ENCODE measurements around the gene MAP1S.

MAP1S gene

DNA sequence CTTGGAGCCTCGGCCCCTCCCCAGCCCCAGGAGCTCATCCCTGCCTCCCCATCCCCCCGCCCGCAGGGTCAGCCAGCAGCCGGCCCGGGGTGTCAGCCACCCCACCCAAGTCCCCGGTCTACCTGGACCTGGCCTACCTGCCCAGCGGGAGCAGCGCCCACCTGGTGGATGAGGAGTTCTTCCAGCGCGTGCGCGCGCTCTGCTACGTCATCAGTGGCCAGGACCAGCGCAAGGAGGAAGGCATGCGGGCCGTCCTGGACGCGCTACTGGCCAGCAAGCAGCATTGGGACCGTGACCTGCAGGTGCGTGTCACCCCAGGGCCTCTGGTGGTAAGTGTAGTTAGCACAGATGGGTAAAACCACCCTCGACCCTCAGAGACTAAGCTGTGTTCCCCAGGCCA, 13.8 kb downstream of the MAP1S start:
- DNase-seq (ENCODE audit: extremely low spot score, insufficient read length, low read depth) (no peak), FAIRE-seq (no peak)

DNA sequence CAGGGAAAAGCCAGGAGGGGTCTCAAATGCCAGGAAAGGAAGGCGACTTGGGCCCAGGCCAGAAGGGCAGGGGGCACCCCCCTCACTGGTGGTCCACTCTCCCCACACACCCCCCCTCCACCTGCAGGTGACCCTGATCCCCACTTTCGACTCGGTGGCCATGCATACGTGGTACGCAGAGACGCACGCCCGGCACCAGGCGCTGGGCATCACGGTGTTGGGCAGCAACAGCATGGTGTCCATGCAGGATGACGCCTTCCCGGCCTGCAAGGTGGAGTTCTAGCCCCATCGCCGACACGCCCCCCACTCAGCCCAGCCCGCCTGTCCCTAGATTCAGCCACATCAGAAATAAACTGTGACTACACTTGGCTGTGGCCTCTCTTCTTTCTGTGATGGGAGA, 14.9 kb downstream of the MAP1S start:
- DNase-seq (ENCODE audit: extremely low spot score, insufficient read length, low read depth): no peak
- no peak for FAIRE-seq

DNA sequence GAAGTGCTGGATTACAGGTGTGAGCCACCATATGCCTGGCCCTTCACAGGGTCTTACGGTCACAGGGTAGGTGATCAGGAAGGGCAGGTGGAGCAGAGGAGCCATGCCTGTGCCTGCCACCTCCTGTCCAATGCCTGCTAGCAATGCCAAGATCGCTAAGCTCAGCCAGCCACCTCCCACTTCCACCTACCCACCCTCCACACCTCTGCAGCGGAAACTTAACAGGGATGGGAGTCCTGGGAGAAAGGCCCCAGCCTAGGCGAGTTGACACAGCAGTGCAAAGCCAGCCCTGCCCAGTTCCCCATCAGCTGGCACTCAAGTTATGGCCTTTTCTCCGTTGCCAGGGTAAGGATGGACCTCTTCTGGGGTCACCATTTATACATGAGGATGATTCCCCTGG, 16.1 kb downstream of the MAP1S start:
- no peak for FAIRE-seq
- no peak for DNase-seq (ENCODE audit: extremely low spot score, insufficient read length, low read depth)

DNA sequence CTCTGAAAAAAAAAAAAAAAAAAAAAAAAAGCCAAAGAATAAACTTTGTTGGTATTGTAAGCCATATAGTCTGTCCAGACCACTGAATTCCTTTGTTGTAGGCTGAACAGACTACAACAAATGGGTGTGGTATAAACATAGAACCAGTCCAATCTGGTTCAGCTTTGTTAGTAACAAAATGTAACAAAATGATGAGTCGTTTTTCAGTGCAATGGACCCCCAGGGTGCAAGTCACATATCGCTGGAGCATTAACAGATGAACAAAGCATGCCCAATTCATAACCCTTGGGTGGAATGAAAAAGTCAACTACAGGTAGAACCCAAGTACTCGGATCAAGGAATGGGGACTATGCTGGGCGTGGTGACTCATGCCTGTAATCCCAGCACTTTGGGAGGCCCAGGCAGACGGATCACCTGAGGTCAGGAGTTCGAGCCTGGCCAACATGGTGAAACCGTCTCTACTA, 18.4 kb downstream of the MAP1S start:
- DNase-seq (ENCODE audit: extremely low spot score, insufficient read length, low read depth) (no peak), FAIRE-seq (no peak)

DNA sequence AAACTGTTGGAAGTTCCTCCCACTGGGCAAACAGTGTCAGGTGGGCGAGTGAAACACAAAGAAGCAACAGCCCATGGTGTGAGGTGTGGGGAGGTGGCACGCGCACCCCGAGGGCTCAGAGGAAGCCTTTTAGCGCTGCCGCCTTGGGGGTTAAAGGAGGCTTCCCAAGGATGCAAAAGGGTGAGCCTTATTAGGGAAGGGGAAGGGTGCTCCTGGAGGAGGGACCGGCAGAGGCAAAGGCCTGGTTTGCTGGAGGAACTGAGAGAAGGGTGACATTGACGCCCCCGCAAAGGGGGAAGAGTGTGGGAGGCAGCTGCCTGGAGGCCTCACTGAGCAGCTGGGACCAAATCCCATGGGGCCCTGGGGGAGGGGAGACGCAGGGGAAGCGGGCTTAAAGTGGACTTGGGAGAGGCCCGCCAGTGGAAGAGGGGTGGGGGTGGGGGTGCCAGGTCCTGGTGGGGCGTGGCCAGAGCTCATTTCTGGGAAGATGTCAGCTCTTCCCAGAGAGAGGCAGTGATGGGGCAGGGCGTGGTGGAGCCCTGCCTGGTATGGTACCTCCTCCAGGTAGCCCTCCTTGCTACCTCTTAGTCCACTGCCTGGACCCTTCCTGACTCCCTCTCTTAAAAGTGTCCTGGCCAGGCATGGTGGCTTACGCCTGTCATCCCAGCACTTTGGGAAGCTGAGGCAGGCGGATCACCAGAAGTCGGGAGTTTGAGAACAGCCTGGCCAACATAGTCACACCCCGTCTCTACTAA, 20.0 kb downstream of the MAP1S start:
- FAIRE-seq (peak; percentile 91), DNase-seq (ENCODE audit: extremely low spot score, insufficient read length, low read depth) (no peak)

DNA sequence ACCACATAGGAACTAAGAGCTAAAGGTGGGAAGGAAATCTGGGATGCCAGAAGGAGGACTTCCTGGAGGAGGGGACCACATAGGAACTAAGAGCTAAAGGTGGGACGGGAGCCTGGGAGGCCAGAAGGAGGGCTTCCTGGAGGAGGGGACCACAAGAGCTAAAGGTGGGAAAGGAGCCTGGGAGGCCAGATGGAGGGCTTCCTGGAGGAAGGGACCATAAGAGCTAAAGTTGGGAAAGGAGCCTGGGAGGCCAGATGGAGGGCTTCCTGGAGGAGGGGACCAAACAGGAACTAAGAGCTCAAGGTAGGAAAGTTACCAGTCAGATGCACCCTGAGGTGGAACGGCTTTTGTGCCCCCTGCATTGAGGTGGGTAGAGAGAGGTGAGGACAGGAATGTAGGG, 22.2 kb downstream of the MAP1S start:
- no peak for FAIRE-seq

DNA sequence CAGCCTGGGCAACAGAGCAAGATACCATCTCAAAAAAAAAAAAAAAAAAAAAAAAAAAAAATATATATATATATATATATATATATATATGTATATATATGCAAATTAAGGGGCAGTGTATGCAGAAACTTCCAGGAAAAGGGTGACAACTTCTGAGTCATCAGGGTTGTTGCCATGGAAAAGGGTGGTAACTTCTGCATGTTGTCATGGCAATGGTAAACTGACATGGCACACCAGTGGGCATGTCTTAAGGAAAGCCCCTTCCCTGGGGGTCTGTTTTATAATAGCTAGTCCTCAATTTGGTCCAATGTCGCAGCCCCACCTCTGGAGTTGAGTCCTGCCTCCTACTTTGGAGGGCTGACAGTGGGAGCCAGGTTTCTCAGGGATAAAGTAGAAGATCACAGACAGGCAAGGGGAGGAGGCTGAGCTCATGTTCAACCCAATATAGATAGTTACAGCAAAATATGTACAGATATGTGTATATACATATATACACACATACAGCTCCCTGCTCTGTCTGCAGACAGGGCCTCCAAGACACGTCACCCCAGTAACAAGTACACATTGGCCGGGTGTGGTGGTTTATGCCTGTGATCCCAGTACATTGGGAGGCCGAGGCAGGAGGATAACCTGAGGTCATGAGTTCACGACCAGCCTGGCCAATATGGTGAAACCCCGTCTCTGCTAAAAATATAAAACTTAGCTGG, 24.7 kb downstream of the MAP1S start:
- no peak for FAIRE-seq
- DNase-seq (ENCODE audit: extremely low spot score, insufficient read length, low read depth): no peak

More for the DNA sequence above, 22.2 kb downstream of the MAP1S start:
- DNase-seq (ENCODE audit: extremely low spot score, insufficient read length, low read depth): no peak

DNA sequence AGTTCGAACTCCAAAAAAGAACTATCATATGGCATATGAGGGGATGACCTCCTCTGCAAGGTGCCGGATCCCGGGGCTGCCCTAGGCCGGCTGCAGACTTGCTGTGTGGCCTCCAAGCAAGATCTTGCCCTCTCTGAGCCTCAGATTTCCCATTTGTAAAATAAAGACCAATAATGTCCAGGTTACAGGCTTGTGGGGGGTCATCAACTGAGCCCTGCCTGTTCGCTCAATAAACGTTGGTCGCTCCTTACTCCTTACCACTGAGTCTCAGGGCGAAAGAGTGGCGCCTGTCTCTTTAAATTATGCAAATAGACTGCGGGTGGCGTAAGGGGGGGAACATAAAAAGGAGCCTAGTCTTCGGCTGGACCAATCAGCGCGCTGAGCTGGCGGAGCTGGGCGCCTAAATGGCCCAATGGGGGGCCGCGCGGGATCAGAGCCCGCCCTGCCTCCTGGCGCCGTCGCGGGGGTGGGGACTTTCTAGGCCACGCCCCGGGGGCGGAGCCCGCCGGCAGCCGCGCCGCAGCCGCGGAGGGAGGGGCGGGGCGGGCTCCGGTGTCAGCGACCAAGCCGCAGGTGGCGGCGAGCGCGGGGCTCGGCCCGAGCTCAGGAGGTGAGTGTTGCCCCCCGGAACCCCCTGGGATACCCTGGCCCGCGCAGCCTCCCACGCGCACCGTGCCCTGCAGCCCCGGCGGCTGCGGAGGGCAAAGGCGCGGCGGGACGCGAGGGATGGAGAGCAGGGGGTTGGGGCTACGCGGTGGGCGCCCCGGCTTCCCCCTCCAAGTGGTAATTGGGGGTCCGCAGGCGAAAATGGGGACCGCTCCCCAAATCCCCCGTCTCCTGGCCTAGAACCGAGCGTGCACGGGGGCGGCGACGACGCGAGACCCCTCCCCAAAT, 28.2 kb downstream of the MAP1S start:
- peak; percentile 89 for DNase-seq (ENCODE audit: extremely low spot score, insufficient read length, low read depth)
- FAIRE-seq: peak; percentile 90

DNA sequence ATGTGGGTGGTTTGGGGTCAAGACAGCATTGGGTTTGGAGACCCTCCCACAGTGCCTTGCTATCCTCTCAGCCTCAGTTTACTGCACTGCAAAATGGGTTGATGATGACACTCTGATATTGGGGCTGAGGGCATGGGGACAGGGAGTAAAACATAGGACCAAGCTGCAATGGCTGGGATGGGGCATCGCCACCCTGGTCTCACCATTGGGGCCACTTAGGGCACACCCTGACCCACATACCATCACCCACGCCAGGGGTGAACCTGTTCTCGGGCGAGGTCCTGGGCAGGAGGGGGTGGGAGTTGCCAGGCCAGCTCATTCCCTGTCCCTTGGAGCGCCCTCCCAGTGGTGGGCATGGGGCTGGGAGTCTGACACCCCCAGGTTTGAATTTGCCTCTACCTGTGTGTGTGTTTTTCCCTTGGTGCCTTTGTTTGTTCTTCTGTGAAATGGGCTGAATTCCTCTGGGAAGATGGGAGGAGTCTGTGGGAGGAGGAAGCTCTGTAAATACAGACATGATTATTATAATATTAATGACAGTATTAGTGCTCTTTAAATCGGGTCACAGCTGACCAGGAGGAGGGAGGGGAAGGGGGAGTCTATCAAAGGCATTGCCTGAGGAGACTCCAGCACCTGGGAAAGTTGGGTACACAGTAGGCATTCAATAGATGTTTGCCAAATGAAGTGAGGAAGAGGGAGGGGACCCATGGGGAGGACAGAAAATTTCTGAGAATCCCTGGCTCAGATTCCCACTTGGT, 29.8 kb downstream of the MAP1S start:
- FAIRE-seq (no peak), DNase-seq (ENCODE audit: extremely low spot score, insufficient read length, low read depth) (no peak)

DNA sequence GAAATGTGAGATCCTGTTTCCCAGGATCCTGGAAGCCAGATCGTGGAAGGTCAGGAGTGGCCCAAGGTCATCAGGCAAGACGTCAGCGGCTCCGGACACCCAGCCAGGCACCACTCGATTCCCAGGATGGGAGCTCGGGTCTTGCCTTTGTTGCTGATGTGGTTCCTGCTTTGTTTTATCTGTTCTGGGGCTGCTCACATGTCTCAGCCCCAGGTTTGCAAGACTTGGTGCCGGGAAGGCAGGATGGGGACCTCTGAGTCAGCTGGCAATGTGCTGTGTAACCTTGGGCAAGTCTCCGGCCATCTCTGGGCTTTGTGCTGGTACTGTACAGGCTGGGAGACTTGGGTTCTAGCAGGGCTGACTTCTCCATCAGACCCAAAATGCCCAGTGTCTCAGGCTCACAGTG, 30.6 kb downstream of the MAP1S start:
- DNase-seq (ENCODE audit: extremely low spot score, insufficient read length, low read depth): no peak

DNA sequence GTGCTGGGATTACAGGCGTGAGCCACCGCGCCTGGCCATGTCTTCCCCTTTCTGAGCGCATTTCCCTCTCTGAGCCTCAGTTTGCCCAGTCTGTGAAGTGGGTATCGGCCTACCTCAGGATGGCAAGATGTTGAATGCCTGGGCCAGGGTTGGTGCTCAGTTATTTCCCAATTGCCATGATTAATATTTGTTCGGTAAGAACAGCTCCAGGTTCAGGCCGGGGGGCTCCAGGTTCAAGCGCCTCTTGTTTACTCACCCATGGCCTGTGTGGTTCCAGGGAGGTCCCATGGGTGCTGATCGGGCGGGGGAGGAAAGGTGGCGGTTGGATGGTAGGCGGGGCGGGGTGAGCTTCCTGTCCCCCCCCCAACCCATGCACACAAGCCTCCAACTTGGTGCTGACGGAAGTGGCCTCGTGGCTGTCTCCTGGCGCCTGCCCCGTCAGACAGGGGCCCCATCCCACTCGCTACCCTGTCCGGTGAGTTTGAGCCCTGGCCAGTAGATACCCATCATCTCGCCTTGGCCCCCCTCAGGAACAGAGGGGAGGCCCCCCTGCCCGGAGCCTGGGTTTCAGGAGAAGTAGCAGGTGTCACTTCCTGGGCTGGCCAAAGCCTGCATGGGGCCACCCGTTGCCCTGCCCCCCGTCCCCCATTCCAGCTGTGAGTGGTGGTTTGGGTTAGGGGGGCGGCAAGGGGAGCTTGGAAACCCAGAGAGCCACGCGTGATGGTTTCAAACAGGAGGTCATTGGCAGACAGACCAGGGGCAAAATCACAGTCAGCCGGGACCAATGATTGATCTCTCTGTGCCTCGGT, 32.0 kb downstream of the MAP1S start, which contains the start of gene FCHO1:
Gene FCHO1 (plus strand): TSS at position 375 of the 809 bp plus-strand sequence. CDS start 3,688 bp downstream, outside the sequence.
- DNase-seq (ENCODE audit: extremely low spot score, insufficient read length, low read depth) (no peak), FAIRE-seq (peak; percentile 98)

More for the DNA sequence above, 30.6 kb downstream of the MAP1S start:
- FAIRE-seq: no peak

DNA sequence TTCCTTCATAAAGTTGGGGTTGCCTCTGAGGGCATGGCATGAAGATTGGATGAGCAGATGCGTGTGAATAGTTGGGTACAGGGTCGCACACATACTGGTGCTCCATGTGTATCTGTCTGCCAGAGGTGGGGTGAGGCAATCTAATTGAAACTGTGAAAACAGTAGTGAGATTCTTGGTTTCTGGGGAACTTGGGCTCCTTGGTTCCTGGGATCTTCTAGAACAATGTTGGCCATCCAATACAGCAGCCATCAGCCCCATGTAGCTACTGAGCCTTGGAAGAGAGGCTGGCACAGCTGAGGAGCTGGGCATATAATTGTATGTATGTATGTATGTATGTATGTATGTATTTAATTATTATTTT, 32.6 kb downstream of the MAP1S start:
- FAIRE-seq (no peak), DNase-seq (ENCODE audit: extremely low spot score, insufficient read length, low read depth) (no peak)

DNA sequence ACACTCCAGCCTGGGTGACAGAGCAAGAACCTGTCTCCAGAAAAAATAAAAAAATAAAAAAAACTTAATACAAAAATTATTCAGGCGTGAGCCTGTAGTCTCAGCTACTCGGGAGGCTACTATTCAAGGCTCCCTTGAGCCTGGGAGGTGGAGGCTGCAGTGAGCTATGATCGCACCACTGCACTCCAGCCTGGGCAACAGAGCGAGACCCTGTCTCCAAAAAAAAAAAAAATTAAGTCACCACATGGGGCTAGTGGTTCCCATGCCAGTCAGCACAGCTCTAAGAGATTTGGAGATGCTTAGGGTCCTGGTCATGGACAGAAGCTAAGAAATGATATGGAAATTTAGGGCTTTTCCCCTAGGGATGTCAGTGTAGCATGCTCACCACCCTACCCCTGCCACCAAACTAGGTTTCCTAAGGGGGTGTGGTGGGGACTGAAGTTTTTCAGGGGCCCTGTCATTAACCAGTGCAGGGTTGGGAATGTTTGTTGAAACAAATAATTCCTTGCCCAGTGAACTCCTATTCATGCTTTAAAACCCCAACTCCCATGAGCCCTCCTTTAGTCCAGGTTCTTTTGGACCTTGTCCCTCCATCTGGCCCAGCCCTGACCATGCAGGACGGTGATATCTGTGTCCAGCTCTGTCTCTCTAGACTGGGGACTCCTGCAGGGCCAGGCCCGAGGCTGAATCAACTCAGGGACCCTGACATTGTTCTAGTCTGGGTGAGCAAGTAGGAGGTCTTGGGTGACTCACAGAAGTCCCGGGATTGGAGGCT, 33.8 kb downstream of the MAP1S start:
- DNase-seq (ENCODE audit: extremely low spot score, insufficient read length, low read depth) (no peak), FAIRE-seq (peak; percentile 15)

DNA sequence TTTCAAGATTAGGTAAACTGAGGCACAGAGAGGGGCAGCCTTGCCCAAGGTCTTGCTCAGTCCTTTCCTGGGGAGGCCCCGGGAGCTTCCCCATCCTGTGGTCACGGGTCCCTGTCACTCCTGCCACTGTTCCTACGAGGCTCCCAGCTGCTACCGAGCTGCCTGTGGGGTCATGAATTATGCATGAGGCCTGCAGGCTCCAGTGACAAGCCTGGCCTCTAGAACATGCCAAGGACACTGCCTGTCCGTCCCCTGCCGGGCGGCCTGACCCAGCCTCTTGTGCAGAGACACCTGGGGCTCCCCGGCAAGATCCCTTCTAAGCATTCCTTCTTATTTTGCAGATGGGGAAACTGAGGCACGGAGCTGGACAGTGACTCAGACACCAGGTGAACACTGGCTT, 34.7 kb downstream of the MAP1S start:
- no peak for DNase-seq (ENCODE audit: extremely low spot score, insufficient read length, low read depth)
- FAIRE-seq: no peak

DNA sequence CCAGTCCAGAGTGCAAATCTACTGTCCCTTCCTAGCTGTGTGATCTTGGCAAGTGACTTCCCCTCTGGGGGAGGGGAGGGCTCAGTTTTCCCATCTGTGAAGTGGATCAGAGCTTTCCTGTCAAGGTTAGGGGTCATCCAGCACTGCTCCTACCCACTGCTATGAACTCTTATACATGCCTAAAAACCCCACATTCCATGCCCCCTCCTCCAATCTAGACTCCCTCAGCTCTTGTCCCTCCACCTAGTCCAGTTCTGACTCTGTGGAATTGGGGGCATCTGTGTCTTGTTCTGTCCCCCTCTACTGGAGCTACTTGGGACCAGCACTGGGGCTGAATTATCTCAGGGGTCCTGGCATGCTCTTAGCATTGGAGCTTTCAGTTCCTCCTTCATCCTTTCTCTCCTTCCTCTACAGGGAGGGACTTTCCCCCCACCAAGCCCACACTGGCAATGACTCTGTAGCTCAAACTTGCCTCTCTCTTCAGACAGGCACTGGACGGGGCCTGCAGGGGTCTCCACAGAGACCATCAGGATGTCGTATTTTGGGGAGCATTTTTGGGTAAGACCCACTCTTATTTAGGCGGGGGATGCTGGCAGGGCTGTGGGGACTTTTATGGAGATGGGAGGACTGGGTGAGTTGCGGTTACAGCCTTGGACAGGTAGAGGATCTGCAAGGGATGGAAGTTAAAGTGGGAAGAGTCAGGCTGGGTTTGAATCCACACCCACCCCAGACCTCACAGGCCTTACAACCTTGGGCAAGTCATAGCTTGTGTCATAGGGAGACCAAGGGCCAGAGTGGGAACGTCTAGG, 35.6 kb downstream of the MAP1S start:
- DNase-seq (ENCODE audit: extremely low spot score, insufficient read length, low read depth) (peak; percentile 47), FAIRE-seq (peak; percentile 99)

DNA sequence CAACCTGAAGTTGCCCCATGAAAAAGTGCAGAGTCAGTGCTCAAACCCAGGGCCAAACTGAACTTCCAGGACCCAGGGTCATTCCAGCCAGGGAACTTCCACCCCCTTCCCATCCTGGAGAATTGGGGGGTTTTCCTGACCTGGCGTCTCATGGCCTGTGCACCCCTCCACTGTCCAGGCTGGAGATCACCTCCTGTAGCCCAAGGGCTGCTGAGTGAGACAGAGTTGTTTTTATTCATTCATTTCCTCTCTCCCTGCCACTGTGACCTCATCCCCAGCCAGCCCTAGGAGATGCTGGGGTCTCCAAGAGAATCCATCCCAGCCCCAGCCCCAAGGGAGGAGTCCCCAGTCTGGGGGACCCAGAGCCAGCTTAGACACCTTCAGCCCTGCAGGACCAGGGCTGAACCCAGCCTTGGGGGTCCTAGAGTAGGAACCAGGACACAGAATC, 36.2 kb downstream of the MAP1S start:
- no peak for FAIRE-seq
- no peak for DNase-seq (ENCODE audit: extremely low spot score, insufficient read length, low read depth)

DNA sequence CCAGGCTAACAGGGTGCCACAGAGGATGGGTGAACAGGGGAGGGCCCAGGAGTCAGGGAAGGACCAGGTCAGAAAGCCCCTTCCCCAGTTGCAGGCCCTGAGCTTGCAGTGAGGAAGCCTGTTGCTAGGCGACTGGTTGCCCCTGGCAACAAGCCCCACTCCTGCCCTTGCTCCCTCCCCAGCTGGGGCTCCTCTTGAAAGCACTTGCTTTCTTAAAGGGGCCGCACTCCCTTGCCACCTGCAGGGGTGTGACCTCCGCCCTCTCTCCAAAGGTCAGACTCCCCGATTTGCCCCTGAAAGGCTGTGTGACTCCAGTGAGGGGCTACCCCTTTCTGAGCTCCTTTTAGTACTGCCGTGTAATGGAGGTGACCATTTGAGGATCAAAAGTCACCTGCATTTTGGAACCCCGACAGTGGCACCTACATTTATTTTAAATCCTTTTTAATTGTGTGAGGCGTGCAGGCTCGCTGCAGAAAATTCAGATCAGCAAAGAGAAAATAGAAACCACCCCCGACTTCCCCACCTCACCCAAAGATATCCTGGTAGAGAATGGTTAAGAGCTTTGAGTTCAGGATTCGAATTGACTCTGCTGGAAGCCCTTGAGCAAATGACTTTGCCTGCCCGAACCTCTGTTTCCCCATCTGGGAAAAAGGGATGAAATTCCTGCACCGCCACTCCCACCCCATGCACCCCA, 36.8 kb downstream of the MAP1S start:
- FAIRE-seq (peak; percentile 92), DNase-seq (ENCODE audit: extremely low spot score, insufficient read length, low read depth) (peak; percentile 54)
